ENCODE measurements around the gene ATF7IP2.
"Not testable (repeated sequence)": the region's sequence is repeated elsewhere in the genome, so short reads cannot be mapped to it uniquely, and the experiment has no call there.

DNA sequence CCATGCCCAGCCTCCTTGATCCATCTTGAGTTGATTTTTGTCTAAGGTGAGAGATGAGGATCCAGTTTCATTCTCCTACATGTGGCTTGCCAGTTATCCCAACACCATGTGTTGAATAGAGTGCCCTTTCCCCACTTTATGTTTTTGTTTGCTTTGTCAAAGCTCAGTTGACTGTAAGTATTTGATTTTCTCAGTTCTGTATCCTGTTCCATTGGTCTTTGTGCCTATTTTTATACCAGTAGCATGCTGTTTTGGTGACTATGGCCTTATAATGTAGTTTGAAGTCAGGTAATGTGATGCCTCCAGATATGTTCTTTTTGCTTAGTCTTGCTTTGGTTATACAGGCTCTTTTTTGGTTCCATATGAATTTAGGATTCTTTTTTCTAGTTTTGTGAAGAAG, 23.9 kb downstream of the ATF7IP2 start:
- TF ChIP-seq CTCF, POLR2A (IDR thresholded peaks at IDR 0.05): not testable (repeated sequence)
